Measurements from ENCODE around the gene NIPAL3.
"Not testable (repeated sequence)": the region's sequence is repeated elsewhere in the genome, so short reads cannot be mapped to it uniquely, and the experiment has no call there.

NIPAL3 gene

GRCh38 chr1:24517898-24518297 is 102.3 kb downstream of the NIPAL3 start:
- no peak for DNase-seq (ENCODE audit: low spot score)

- not testable (repeated sequence) for DNase-seq (ENCODE audit: low spot score)
Measured at GRCh38 chr1:24520282-24520681, 104.7 kb downstream of the NIPAL3 start.
